GM12801 (cell line): ENCODE data around the gene NLE1.

Experiments
- TF ChIP-seq, protein P1 (sequence below): IDR thresholded peaks from one replicate; pipeline ENCODE4 v1.5.1; 2011; ENCODE audit warnings: control low read depth; ENCODE audit not compliant: insufficient read length; ENCODE audit errors: extremely low read depth

Gene NLE1

DNA sequence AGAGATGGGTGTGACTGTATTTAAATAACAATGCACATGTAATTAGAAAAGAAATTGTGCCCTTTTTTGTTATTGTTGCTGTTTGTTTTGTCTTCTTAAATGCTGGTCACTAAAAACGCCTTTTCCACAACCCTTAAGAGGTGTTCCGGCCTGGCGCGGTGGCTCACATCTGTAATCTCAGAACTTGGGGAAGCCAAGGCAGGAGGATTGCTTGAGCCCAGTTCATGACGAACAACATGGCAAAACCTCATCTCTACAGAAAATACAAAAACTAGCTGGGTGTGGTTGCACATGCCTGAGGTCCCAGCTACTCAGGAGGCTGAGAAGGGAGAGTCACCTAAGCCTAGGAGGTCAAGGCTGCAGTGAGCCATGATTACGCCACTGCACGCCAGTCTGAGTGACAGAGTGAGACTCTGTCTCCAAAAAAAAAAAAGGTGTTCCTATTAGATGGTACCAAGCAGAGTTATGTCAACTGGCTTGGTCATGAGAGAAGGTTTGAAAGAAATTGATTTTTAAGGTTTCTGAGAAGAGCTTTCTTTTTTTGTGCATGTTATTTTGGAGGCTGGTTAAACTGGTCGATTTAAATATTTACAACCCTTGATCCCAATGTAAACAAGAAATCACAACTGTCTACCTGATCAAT lies 55.1 kb downstream of the NLE1 start:
- TF ChIP-seq, protein P1, sequence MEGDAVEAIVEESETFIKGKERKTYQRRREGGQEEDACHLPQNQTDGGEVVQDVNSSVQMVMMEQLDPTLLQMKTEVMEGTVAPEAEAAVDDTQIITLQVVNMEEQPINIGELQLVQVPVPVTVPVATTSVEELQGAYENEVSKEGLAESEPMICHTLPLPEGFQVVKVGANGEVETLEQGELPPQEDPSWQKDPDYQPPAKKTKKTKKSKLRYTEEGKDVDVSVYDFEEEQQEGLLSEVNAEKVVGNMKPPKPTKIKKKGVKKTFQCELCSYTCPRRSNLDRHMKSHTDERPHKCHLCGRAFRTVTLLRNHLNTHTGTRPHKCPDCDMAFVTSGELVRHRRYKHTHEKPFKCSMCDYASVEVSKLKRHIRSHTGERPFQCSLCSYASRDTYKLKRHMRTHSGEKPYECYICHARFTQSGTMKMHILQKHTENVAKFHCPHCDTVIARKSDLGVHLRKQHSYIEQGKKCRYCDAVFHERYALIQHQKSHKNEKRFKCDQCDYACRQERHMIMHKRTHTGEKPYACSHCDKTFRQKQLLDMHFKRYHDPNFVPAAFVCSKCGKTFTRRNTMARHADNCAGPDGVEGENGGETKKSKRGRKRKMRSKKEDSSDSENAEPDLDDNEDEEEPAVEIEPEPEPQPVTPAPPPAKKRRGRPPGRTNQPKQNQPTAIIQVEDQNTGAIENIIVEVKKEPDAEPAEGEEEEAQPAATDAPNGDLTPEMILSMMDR = no peak

DNA sequence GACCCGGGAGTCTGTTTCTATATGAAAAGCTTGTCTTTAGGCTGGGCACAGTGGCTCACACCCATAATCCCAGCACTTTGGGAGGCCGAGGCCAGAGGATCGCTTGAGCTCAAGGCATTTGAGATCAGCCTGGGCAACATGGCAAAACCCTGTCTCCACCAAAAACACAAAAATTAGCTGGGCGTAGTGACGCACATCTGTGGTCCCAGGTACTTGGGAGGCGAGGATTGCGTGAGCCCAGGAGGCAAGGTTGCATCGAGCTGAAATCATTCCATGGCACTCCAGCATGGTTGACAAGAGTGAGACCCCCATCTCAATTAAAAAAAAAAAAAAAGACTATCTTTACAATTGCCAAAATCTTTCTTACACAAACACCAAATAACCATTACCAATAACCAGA lies 55.9 kb downstream of the NLE1 start:
- TF ChIP-seq, protein P1 = no peak

DNA sequence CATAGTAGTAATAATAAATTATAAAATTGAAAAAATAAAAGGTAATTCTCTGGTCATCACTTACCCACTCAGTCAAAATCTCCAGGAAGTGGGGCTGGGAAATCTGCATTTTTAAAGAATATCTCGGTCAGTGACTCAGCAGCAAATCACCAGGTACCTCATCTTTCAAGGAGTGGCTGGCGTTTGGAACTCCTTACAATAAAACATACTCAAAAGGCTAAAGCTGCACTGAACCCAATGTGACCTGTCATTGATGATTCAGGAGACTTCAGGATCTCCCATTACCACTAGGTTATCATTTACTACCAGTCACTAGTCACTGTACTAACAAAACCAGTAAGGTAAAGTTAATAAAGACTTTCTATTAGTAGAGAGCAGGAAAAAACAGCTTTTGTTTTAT lies 57.1 kb downstream of the NLE1 start:
- TF ChIP-seq, protein P1 = no peak

DNA sequence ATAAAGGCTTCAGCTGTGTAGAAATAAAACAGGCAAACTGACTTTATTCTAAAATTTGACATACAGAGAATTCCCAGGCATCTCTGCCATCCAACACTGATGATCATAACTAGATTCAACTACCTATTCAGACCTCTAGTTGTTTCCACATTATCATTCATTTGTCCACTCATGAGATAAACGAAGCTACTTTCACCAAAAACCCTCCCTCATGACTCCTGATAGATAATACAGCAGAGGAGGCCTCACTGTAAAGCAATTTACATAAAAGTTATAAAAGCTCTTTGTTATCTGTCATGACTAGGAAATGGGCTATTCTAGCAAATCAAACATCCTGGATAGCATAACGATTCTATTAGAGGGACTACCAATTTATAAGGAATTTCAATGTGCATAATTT lies 59.0 kb downstream of the NLE1 start:
- TF ChIP-seq, protein P1 = no peak

DNA sequence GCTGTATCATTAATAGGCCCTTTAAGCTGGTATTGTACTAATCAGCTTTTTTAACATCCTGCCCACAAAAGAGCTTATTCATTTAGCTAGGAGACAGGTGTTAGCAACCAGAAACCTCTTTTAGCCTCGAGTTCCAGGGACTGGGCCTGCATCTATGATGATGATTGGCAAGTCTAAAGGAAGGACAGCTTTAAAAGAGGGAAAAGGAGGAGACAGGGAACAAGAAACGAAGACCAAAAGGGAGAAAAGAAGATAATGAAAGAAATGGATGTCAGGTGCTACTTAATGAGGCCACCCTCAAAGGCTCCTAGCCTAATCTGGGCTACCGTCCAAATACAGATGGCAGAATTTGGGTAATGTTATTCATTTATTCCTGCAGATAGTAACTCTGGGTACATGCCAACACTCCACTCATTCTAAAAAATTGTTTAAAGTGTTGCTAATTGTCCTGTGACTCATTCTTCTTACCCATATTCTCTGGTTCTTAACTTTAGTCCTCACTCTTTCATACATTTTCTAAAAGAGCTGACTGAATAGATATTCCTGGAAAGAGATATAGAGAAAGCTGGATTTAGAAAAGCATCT lies 59.9 kb downstream of the NLE1 start:
- TF ChIP-seq, protein P1 = no peak

DNA sequence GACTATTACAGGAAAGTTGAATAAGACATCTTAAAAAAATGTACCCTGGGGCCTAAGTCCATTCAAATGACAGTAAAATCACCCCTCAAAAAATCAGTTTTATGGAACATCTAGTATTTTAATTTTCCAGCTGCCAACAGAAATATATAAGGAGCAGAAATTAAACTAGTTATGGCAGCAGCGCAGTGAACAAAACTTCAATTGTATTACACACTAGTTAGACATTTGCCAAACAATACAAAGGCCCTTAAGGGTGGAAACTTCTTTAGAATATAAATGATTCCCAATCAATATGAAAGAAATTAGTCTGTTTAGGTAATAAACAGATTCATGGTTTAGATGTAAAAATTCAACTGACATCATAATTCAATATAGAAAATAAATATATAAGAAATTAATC lies 60.5 kb downstream of the NLE1 start:
- TF ChIP-seq, protein P1 = no peak

DNA sequence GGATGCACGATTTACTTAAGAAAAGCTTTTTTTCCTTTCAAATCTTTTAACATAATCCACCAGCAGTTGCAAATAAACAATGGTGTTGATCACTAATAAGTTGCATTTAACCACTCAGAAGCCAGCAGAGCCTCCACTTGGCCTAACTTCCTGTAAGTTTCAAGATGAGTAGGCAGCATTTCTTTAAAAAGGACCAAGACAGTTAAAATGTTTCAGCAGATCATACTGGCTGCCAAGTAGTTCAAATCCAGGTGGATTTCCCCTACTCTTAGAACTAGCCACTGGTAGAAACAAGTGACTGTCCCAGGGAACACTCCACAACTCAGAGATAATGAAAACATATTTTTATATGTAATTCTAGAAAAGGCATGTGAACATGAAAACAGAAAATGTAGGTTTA lies 61.6 kb downstream of the NLE1 start:
- TF ChIP-seq, protein P1 = no peak
